ENCODE results near the gene NTRK2. TPM values are rescaled to one million over a fixed set of nuclear protein-coding genes. Genes with fewer than 3 reads are reported as not detected.

Gene NTRK2
- total and polyA plus RNA-seq, 2 experiments from 2014 or later: 0.03 TPM; not detected in 1

DNA sequence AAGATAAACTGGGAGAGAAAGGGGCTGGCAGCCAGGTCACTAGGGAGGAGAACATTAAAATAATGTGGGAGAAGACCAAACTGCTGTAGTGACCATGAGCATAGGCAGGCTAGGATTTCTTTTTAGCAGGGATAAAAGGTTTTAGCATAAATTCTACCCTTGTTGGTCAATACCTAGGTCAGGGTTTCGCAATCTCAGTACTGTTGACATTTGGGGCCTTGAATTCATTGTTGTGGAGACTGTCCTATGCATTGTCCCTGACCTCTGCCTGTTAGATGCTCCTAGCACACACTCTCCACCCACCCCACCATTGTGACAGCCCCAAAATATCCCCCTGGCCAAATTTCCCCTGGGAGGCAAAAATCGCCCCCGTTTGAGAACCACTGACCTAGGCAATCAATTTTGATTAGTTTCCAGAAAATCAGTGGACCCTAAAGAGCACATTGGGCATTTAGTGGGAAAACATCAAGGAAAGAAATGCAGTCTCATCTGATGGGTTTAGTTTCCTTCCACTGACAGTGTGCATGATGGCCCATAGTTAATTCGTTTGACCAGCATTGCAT, 181.4 kb downstream of the NTRK2 start (continued):
- TF ChIP-seq ZNF114 (CRISPR knock-in tag; IDR thresholded peaks at IDR 0.05): no peak
- no peak for TF ChIP-seq POLR2AphosphoS5 (IDR thresholded peaks at IDR 0.05; ENCODE audit: low read depth)
- TF ChIP-seq EZH2 (IDR thresholded peaks at IDR 0.05; ENCODE audit: low read depth, unreplicated experiment): no peak
- no peak for TF ChIP-seq CTCF (conservative IDR thresholded peaks at IDR 0.05; ENCODE audit: low read depth in 2 of 2)
- TF ChIP-seq EZH2phosphoT487 (IDR thresholded peaks at IDR 0.05; ENCODE audit: unreplicated experiment): no peak
- no peak for TF ChIP-seq STAT1 (IDR thresholded peaks at IDR 0.05; ENCODE audit: unreplicated experiment)
- TF ChIP-seq, protein P1, sequence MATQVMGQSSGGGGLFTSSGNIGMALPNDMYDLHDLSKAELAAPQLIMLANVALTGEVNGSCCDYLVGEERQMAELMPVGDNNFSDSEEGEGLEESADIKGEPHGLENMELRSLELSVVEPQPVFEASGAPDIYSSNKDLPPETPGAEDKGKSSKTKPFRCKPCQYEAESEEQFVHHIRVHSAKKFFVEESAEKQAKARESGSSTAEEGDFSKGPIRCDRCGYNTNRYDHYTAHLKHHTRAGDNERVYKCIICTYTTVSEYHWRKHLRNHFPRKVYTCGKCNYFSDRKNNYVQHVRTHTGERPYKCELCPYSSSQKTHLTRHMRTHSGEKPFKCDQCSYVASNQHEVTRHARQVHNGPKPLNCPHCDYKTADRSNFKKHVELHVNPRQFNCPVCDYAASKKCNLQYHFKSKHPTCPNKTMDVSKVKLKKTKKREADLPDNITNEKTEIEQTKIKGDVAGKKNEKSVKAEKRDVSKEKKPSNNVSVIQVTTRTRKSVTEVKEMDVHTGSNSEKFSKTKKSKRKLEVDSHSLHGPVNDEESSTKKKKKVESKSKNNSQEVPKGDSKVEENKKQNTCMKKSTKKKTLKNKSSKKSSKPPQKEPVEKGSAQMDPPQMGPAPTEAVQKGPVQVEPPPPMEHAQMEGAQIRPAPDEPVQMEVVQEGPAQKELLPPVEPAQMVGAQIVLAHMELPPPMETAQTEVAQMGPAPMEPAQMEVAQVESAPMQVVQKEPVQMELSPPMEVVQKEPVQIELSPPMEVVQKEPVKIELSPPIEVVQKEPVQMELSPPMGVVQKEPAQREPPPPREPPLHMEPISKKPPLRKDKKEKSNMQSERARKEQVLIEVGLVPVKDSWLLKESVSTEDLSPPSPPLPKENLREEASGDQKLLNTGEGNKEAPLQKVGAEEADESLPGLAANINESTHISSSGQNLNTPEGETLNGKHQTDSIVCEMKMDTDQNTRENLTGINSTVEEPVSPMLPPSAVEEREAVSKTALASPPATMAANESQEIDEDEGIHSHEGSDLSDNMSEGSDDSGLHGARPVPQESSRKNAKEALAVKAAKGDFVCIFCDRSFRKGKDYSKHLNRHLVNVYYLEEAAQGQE (IDR thresholded peaks at IDR 0.05; ENCODE audit: unreplicated experiment): no peak
- no peak for TF ChIP-seq NANOG (IDR thresholded peaks at IDR 0.05; ENCODE audit: borderline replicate concordance)
- TF ChIP-seq CREB1 (CRISPR knock-in tag; IDR thresholded peaks at IDR 0.05; ENCODE audit: low read depth): no peak

DNA sequence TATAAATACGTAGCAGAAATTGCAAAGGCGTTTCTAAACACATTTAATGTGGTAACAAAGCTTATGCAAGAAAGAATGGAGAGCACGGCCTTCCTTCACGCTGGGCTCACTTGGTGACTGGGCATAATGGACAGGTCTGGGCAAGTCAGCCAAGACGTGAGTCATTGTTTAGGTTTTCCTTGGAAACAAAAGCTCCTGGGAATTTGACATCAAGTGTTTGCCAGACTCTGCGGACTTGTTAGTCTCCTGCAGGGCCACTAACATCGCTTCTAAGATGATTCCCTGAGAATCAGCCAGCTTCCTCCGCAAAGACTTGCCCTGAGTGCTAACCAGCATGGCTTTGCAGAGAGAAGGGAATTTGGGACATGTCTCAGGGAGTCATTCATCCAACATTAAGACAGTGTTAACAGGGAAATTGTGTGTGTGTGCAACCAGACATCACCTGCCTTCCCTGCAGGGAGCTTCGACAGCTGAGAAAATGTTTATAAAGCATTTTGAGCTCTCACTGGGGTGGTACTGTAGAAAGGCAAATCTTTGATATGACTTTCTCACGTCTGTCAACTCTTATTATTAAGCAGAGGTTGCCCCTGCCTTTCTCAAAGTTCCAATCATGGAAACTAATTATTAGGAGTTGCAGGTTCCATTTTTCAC, 182.5 kb downstream of the NTRK2 start:
- H2AFZ ChIP-seq: no peak overlapping the region
- H3K4me1 Mint-ChIP-seq: peaks cover 44% of the 10 kb centered on the region
- H3K4me3 Mint-ChIP-seq: no peak overlapping the region
- TF ChIP-seq, protein P2, sequence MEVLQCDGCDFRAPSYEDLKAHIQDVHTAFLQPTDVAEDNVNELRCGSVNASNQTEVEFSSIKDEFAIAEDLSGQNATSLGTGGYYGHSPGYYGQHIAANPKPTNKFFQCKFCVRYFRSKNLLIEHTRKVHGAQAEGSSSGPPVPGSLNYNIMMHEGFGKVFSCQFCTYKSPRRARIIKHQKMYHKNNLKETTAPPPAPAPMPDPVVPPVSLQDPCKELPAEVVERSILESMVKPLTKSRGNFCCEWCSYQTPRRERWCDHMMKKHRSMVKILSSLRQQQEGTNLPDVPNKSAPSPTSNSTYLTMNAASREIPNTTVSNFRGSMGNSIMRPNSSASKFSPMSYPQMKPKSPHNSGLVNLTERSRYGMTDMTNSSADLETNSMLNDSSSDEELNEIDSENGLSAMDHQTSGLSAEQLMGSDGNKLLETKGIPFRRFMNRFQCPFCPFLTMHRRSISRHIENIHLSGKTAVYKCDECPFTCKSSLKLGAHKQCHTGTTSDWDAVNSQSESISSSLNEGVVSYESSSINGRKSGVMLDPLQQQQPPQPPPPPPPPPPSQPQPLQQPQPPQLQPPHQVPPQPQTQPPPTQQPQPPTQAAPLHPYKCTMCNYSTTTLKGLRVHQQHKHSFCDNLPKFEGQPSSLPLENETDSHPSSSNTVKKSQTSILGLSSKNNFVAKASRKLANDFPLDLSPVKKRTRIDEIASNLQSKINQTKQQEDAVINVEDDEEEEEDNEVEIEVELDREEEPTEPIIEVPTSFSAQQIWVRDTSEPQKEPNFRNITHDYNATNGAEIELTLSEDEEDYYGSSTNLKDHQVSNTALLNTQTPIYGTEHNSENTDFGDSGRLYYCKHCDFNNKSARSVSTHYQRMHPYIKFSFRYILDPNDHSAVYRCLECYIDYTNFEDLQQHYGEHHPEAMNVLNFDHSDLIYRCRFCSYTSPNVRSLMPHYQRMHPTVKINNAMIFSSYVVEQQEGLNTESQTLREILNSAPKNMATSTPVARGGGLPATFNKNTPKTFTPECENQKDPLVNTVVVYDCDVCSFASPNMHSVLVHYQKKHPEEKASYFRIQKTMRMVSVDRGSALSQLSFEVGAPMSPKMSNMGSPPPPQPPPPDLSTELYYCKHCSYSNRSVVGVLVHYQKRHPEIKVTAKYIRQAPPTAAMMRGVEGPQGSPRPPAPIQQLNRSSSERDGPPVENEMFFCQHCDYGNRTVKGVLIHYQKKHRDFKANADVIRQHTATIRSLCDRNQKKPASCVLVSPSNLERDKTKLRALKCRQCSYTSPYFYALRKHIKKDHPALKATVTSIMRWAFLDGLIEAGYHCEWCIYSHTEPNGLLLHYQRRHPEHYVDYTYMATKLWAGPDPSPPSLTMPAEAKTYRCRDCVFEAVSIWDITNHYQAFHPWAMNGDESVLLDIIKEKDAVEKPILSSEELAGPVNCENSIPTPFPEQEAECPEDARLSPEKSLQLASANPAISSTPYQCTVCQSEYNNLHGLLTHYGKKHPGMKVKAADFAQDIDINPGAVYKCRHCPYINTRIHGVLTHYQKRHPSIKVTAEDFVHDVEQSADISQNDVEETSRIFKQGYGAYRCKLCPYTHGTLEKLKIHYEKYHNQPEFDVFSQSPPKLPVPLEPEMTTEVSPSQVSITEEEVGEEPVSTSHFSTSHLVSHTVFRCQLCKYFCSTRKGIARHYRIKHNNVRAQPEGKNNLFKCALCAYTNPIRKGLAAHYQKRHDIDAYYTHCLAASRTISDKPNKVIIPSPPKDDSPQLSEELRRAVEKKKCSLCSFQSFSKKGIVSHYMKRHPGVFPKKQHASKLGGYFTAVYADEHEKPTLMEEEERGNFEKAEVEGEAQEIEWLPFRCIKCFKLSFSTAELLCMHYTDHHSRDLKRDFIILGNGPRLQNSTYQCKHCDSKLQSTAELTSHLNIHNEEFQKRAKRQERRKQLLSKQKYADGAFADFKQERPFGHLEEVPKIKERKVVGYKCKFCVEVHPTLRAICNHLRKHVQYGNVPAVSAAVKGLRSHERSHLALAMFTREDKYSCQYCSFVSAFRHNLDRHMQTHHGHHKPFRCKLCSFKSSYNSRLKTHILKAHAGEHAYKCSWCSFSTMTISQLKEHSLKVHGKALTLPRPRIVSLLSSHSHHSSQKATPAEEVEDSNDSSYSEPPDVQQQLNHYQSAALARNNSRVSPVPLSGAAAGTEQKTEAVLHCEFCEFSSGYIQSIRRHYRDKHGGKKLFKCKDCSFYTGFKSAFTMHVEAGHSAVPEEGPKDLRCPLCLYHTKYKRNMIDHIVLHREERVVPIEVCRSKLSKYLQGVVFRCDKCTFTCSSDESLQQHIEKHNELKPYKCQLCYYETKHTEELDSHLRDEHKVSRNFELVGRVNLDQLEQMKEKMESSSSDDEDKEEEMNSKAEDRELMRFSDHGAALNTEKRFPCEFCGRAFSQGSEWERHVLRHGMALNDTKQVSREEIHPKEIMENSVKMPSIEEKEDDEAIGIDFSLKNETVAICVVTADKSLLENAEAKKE (CRISPR knock-in tag; IDR thresholded peaks at IDR 0.05): peak; percentile 68; the same call in 1 of the 2 replicates
- no peak for TF ChIP-seq NANOG (IDR thresholded peaks at IDR 0.05; ENCODE audit: borderline replicate concordance)
- no peak for TF ChIP-seq JUNB (IDR thresholded peaks at IDR 0.05; ENCODE audit: unreplicated experiment)
- no peak for TF ChIP-seq ETS1 (IDR thresholded peaks at IDR 0.05)

More for the DNA sequence above, 182.5 kb downstream of the NTRK2 start:
- Histone ChIP-seq H3K27ac (ENCODE audit: low read depth) (peak overlapping the region; percentile 34; the same call in 1 of the 2 replicates), H3K79me2 (replicated peaks; ENCODE audit: insufficient read depth) (no peaks in the 10 kb centered on the region), H3K36me3 (ENCODE audit: insufficient read depth) (no peaks in the 10 kb centered on the region), H3K9me2 (ENCODE audit: insufficient read depth) (peaks cover 7% of the 10 kb centered on the region), H3K4me2 (peak overlapping the region; percentile 34; the same call in 1 of the 2 replicates), H3K4me1 (ENCODE audit: insufficient read depth) (peaks cover 21% of the 10 kb centered on the region), H3K27me3 (ENCODE audit: insufficient read depth) (no peaks in the 10 kb centered on the region), H3K4me3 (no peak overlapping the region), H3F3A (replicated peaks; ENCODE audit: low read depth) (no peaks in the 10 kb centered on the region), H4K20me1 (replicated peaks; ENCODE audit: insufficient read depth) (no peaks in the 10 kb centered on the region)
- peak; percentile 71 for DNase-seq (ENCODE audit: low spot score)
- Mint-ChIP-seq H3K27ac (peak overlapping the region; percentile 76; the same call in 1 of the 2 replicates), H3K27me3 (ENCODE audit: insufficient read depth, low read depth, poor library complexity) (peaks cover 15% of the 10 kb centered on the region), H3K9me3 (no peaks in the 10 kb centered on the region), H3K36me3 (ENCODE audit: low read depth) (no peaks in the 10 kb centered on the region; the same call in 2 of the 3 replicates)
- ATAC-seq: peak; percentile 91

Measured in GM23338 (cell line).